Activated naive CD4-positive, alpha-beta T cell treated with anti-CD3 and anti-CD28 coated beads, Interleukin-2, amount 10 ng/mL, durations not matched to agents 7 days and 5 days (primary cell): ENCODE data around the gene CFAP69.

Source experiments
- CTCF ChIA-PET: fragments of 350-600 bp; sonication (Branson Sonifier 250); formaldehyde crosslinking; loops from one replicate; lab custom pipeline; 2021; ENCODE audit warnings: antibody characterized with exemption; lab: Charles Lee
- DNase-seq: peaks from one replicate; pipeline ENCODE4 v3.0.0-alpha.2; 2020
- H3K27ac Mint-ChIP-seq: one replicate; pipeline ENCODE4 v1.8.0; 2021; ENCODE audit warnings: mild to moderate bottlenecking, moderate library complexity, mixed read lengths
- H3K27me3 Mint-ChIP-seq: one replicate; pipeline ENCODE4 v1.8.0; 2021; ENCODE audit warnings: mild to moderate bottlenecking, mixed read lengths
- H3K36me3 Mint-ChIP-seq: one replicate; pipeline ENCODE4 v1.8.0; 2021; ENCODE audit warnings: mixed read lengths
- H3K4me1 Mint-ChIP-seq: one replicate; pipeline ENCODE4 v1.8.0; 2021; ENCODE audit warnings: mixed read lengths
- H3K4me3 Mint-ChIP-seq: one replicate; pipeline ENCODE4 v1.8.0; 2021; ENCODE audit warnings: mild to moderate bottlenecking, moderate library complexity, mixed read lengths
- H3K9me3 Mint-ChIP-seq: one replicate; pipeline ENCODE4 v1.8.0; 2021; ENCODE audit warnings: mixed read lengths

The CFAP69 gene

DNA sequence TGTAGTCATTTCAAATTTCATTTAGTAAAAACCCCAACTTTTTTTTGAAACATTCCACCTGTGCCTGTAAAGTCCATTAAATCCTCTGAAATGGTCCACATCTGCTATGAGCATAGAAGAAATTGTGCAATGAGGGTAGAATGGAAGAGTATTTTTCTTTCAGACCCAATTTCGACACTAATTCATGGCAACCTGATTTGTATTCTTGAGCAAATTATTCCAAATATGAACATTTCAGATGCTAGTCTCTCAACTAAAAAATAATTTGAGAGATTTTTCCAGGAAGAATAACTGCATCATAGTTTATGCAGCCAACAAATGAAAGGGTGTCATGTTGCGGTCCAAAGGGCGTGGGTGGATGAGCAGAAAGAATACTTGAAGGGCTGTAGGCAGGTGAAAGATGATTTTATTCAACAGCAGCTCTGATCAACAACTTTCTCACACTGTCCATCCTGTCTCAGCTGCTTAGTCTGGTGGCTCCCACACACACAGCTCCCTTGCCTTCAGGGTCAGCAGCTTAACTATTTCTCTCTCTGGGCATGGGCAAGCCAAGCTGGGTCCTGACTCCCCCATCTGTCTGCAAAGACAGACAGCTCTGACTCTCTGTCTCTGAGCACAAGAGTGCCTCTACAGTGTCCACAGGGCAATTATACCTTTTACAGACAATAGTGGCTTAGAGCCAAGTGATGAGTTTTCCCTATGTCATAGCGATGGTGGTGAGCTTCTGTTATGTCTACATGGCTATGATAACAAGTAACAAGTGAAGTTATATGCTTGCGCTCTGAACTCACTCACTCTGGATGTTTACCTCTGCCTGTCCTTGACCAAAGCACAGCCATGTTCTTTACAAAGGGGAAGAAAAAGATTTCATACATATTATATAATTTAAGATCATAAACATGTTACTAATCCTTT is 21.9 kb upstream of the CFAP69 start:
- H3K9me3 Mint-ChIP-seq = no peaks in the 10 kb centered on the region
- no peak for DNase-seq
- CTCF ChIA-PET = interaction anchor here (1.0 to 1.3 kb wide), 2 partner anchors 11 to 69 kb away, joined by 3 read pairs; partner anchors contain the start of genes STEAP1 and STEAP2
- H3K4me1 Mint-ChIP-seq = no peaks in the 10 kb centered on the region
- H3K27ac Mint-ChIP-seq = no peak overlapping the region
- H3K4me3 Mint-ChIP-seq = no peak overlapping the region
- no peaks in the 10 kb centered on the region for H3K36me3 Mint-ChIP-seq
- no peaks in the 10 kb centered on the region for H3K27me3 Mint-ChIP-seq

DNA sequence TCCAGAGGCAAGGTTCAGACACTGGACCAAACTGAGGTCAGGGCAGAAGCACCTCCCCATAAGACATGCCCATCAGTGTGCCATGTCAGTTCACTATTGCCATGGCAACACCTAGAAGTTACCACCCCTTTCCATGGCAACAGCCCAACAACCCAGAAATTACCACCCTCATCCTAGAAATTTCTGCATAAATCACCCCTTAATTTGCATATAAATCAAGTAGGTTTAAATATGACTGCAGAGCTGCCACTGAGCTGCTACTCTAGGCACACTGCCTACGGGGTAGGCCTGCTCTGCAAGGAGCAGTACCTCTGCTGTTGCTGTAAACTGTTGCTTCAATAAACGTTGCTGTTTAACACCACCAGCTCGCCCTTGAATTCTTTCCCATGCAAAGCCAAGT is 20.8 kb upstream of the CFAP69 start:
- Mint-ChIP-seq H3K27me3 (no peaks in the 10 kb centered on the region), H3K36me3 (no peaks in the 10 kb centered on the region), H3K9me3 (no peaks in the 10 kb centered on the region), H3K27ac (no peak overlapping the region), H3K4me1 (no peaks in the 10 kb centered on the region), H3K4me3 (no peak overlapping the region)
- DNase-seq = no peak
- CTCF ChIA-PET = interaction anchor here (0.6 to 1.3 kb wide), 2 partner anchors 12 to 39 kb away, joined by 3 read pairs; partner anchors contain the start of gene STEAP2

DNA sequence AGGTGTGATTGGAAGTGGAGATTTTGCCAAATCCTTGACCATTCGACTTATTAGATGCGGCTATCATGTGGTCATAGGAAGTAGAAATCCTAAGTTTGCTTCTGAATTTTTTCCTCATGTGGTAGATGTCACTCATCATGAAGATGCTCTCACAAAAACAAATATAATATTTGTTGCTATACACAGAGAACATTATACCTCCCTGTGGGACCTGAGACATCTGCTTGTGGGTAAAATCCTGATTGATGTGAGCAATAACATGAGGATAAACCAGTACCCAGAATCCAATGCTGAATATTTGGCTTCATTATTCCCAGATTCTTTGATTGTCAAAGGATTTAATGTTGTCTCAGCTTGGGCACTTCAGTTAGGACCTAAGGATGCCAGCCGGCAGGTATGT is 19.8 kb upstream of the CFAP69 start:
- H3K4me3 Mint-ChIP-seq = no peak overlapping the region
- H3K27me3 Mint-ChIP-seq = no peaks in the 10 kb centered on the region
- no peak for DNase-seq
- H3K36me3 Mint-ChIP-seq = no peaks in the 10 kb centered on the region
- no peaks in the 10 kb centered on the region for H3K9me3 Mint-ChIP-seq
- no peaks in the 10 kb centered on the region for H3K4me1 Mint-ChIP-seq
- CTCF ChIA-PET = no interaction called here
- no peak overlapping the region for H3K27ac Mint-ChIP-seq

DNA sequence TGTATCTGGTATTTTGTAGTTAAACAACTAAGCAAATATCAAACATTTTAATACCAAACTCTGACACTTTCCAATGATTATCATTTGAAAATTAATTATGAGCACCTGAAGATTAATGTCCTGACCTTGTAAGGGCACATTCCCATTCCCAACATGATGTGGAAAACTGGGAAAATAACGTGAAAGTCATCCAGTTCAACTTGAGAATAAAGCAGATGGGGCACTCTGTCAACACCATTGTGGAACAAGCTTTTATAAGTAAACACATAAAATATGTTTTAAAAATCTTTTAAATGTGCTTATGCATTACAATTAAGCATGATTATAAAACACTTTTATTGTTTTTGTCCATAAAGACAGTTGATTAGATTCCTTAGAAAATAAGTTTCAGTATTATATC is 19.4 kb upstream of the CFAP69 start:
- DNase-seq = no peak
- CTCF ChIA-PET = no interaction called here
- H3K27me3 Mint-ChIP-seq = no peaks in the 10 kb centered on the region
- no peaks in the 10 kb centered on the region for H3K36me3 Mint-ChIP-seq
- H3K4me3 Mint-ChIP-seq = no peak overlapping the region
- H3K4me1 Mint-ChIP-seq = no peaks in the 10 kb centered on the region
- no peaks in the 10 kb centered on the region for H3K9me3 Mint-ChIP-seq
- H3K27ac Mint-ChIP-seq = no peak overlapping the region

DNA sequence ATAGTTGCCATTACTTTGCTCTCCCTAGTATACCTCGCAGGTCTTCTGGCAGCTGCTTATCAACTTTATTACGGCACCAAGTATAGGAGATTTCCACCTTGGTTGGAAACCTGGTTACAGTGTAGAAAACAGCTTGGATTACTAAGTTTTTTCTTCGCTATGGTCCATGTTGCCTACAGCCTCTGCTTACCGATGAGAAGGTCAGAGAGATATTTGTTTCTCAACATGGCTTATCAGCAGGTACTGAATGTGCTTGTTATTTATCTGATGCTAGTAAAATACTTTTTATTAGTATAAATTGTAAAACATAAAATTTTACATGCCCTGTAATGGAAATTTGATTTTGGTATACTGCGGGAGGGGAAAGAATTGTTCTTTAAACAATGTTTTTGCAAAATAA is 17.7 kb upstream of the CFAP69 start:
- no peaks in the 10 kb centered on the region for H3K36me3 Mint-ChIP-seq
- no peak for DNase-seq
- CTCF ChIA-PET = no interaction called here
- no peak overlapping the region for H3K27ac Mint-ChIP-seq
- no peaks in the 10 kb centered on the region for H3K9me3 Mint-ChIP-seq
- no peaks in the 10 kb centered on the region for H3K4me1 Mint-ChIP-seq
- no peaks in the 10 kb centered on the region for H3K27me3 Mint-ChIP-seq
- H3K4me3 Mint-ChIP-seq = no peak overlapping the region

DNA sequence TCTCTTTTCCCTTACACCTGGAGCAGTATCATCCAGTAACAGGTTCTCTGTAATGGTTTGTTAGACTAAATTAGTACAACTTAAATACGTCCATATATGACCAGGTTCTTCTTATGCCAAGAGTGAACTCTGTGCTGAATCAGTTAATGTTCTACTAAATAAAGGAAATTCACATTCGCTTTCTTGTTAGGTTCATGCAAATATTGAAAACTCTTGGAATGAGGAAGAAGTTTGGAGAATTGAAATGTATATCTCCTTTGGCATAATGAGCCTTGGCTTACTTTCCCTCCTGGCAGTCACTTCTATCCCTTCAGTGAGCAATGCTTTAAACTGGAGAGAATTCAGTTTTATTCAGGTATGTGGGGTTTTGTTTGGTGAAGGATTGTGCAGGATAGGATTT is 15.3 kb upstream of the CFAP69 start:
- Mint-ChIP-seq H3K27ac (no peak overlapping the region), H3K27me3 (no peaks in the 10 kb centered on the region), H3K9me3 (no peaks in the 10 kb centered on the region), H3K4me3 (no peak overlapping the region), H3K36me3 (no peaks in the 10 kb centered on the region), H3K4me1 (no peaks in the 10 kb centered on the region)
- CTCF ChIA-PET = interaction anchor here (1.2 kb wide), 1 partner anchor 75 kb away, joined by 4 read pairs; the partner anchor contains the start of gene STEAP1
- no peak for DNase-seq

DNA sequence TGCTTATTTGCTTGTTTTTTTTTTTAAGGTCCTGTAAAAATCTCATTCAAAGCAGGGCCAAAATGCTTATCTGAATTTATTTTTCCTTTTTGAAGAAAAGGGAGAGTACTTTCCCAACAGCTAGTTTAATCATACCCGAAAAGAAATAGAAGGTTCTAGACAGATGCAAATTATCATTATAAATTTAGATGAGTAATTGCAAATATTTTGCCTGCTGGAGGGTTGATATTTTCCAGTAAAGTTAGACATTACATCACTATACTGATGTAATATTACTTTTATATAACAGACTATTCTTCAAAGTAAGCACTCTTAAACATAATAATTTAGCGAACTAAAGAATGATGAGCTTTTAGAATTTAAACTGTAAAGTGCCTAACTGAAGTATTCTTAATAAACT is 14.1 kb upstream of the CFAP69 start:
- Mint-ChIP-seq H3K27me3 (no peaks in the 10 kb centered on the region), H3K27ac (no peak overlapping the region), H3K36me3 (no peaks in the 10 kb centered on the region), H3K4me3 (no peak overlapping the region), H3K9me3 (no peaks in the 10 kb centered on the region), H3K4me1 (no peaks in the 10 kb centered on the region)
- CTCF ChIA-PET = no interaction called here
- no peak for DNase-seq

DNA sequence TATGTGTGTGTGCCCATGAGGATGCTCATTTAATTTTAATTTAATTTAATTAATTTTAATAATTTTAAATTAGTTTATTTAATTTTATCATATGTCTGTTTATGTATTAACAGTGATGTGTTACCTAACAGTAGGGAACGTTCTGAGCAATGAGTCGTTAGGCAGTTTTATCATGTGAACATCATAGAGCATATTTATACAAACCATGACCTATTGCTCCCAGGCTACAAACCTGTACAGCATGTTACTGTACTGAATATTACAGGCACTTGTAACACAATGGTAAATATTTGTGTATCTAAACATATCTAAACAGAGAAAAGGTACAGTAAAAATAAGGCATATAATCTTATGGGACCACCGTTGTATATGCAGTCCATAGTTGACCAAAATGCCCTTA is 13.7 kb upstream of the CFAP69 start:
- Mint-ChIP-seq H3K9me3 (no peaks in the 10 kb centered on the region), H3K27ac (no peak overlapping the region), H3K4me1 (no peaks in the 10 kb centered on the region), H3K4me3 (no peak overlapping the region), H3K27me3 (no peaks in the 10 kb centered on the region), H3K36me3 (no peaks in the 10 kb centered on the region)
- no peak for DNase-seq
- CTCF ChIA-PET = no interaction called here

DNA sequence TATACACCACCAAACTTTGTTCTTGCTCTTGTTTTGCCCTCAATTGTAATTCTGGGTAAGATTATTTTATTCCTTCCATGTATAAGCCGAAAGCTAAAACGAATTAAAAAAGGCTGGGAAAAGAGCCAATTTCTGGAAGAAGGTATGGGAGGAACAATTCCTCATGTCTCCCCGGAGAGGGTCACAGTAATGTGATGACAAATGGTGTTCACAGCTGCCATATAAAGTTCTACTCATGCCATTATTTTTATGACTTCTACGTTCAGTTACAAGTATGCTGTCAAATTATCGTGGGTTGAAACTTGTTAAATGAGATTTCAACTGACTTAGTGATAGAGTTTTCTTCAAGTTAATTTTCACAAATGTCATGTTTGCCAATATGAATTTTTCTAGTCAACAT is 12.5 kb upstream of the CFAP69 start:
- H3K36me3 Mint-ChIP-seq = no peaks in the 10 kb centered on the region

DNA sequence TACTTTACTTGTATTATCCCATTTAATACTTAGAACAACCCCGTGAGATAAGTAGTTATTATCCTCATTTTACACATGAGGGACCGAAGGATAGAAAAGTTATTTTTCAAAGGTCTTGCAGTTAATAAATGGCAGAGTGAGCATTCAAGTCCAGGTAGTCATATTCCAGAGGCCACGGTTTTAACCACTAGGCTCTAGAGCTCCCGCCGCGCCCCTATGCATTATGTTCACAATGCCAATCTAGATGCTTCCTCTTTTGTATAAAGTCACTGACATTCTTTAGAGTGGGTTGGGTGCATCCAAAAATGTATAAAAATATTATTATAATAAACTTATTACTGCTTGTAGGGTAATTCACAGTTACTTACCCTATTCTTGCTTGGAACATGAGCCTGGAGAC is 11.4 kb upstream of the CFAP69 start:
- H3K9me3 Mint-ChIP-seq = no peaks in the 10 kb centered on the region
- no peak for DNase-seq
- H3K4me3 Mint-ChIP-seq = no peak overlapping the region
- CTCF ChIA-PET = no interaction called here
- H3K36me3 Mint-ChIP-seq = no peaks in the 10 kb centered on the region
- H3K27me3 Mint-ChIP-seq = no peaks in the 10 kb centered on the region
- H3K27ac Mint-ChIP-seq = no peak overlapping the region
- H3K4me1 Mint-ChIP-seq = no peaks in the 10 kb centered on the region

More for the DNA sequence above, 12.5 kb upstream of the CFAP69 start:
- no peak for DNase-seq
- CTCF ChIA-PET = no interaction called here
- no peaks in the 10 kb centered on the region for H3K27me3 Mint-ChIP-seq
- no peaks in the 10 kb centered on the region for H3K4me1 Mint-ChIP-seq
- no peak overlapping the region for H3K4me3 Mint-ChIP-seq
- H3K27ac Mint-ChIP-seq = no peak overlapping the region
- H3K9me3 Mint-ChIP-seq = no peaks in the 10 kb centered on the region

DNA sequence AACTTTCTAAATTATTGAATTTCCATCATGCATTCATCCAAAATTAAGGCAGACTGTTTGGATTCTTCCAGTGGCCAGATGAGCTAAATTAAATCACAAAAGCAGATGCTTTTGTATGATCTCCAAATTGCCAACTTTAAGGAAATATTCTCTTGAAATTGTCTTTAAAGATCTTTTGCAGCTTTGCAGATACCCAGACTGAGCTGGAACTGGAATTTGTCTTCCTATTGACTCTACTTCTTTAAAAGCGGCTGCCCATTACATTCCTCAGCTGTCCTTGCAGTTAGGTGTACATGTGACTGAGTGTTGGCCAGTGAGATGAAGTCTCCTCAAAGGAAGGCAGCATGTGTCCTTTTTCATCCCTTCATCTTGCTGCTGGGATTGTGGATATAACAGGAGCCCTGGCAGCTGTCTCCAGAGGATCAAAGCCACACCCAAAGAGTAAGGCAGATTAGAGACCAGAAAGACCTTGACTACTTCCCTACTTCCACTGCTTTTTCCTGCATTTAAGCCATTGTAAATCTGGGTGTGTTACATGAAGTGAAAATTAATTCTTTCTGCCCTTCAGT is 8.2 kb upstream of the CFAP69 start:
- CTCF ChIA-PET = interaction anchor here (0.6 kb wide), 1 partner anchor 152 kb away, joined by 3 read pairs; no protein-coding TSS in a partner anchor
- Mint-ChIP-seq H3K4me1 (peaks cover 4% of the 10 kb centered on the region), H3K27me3 (no peaks in the 10 kb centered on the region), H3K4me3 (no peak overlapping the region), H3K27ac (no peak overlapping the region), H3K36me3 (no peaks in the 10 kb centered on the region), H3K9me3 (no peaks in the 10 kb centered on the region)
- DNase-seq = no peak

DNA sequence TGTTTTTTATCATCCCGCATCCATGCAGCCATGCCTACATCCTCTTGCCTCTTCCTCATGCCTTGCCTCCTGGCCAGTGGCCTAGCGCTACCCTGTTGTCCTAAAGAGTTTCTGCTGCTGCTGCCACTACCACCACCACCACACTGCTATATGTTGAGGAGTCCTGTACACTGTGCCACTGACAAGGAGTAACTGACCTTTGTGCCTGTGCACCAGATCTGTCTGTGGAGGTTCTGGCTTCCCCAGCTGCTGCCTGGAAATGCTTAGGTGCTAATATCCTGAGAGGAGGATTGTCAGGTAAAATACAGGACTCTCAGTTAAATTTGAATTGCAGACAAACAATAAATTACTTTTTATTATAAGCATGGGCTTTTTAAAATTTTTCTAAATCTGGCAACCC is 7.0 kb upstream of the CFAP69 start:
- Mint-ChIP-seq H3K27ac (no peak overlapping the region), H3K4me1 (peaks cover 4% of the 10 kb centered on the region), H3K27me3 (peaks cover 7% of the 10 kb centered on the region), H3K36me3 (no peaks in the 10 kb centered on the region), H3K9me3 (no peaks in the 10 kb centered on the region), H3K4me3 (no peak overlapping the region)
- no peak for DNase-seq
- CTCF ChIA-PET = no interaction called here

DNA sequence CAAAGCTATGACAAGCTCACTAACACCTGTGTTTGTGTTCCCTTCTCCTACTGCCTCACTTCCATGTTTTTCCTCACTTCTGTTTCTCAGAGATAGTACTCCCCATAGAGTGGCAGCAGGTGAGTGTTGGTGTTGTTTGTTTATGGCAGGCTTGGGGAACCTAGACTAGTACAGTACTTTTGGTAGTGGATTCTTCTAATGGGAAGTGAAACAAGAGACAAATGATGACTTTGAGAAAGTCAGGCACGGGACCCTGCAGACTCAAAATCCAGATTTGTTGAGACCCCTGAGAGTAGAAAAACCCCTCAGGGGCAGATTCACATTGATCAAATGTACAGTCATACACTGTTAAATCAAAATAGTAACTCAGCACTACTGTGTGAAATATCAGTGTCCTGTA is 6.4 kb upstream of the CFAP69 start:
- H3K4me1 Mint-ChIP-seq = peaks cover 4% of the 10 kb centered on the region
- no peak for DNase-seq
- CTCF ChIA-PET = no interaction called here
- no peak overlapping the region for H3K27ac Mint-ChIP-seq
- H3K36me3 Mint-ChIP-seq = no peaks in the 10 kb centered on the region
- no peak overlapping the region for H3K4me3 Mint-ChIP-seq
- H3K27me3 Mint-ChIP-seq = peaks cover 8% of the 10 kb centered on the region
- no peaks in the 10 kb centered on the region for H3K9me3 Mint-ChIP-seq

DNA sequence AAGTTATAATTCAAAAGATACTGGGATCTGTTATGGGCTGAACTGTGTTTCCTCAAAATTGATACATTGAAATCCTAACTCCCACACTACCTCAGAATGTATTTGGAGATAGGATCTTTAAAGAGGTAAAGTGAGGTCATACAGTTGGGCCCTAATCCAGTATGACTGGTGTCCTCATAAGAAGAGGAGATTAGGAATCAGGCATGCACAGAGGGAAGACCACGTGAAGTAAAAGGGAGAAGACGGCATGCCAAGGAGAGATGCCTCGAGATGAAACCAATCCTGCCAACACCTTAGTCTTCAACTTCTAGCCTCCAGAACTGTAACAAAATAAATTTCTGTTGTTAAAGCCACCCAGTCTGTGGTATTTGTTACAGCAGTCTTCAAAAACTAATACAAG is 5.9 kb upstream of the CFAP69 start:
- peaks cover 7% of the 10 kb centered on the region for H3K4me1 Mint-ChIP-seq
- H3K9me3 Mint-ChIP-seq = no peaks in the 10 kb centered on the region
- H3K4me3 Mint-ChIP-seq = no peak overlapping the region
- peaks cover 10% of the 10 kb centered on the region for H3K27me3 Mint-ChIP-seq
- H3K36me3 Mint-ChIP-seq = no peaks in the 10 kb centered on the region
- H3K27ac Mint-ChIP-seq = no peak overlapping the region
- CTCF ChIA-PET = no interaction called here
- DNase-seq = no peak
